ENCODE data around the gene NHLRC1.

NHLRC1 gene

GRCh38 chr6:18138906-18139305, 16.4 kb upstream of the NHLRC1 start:
- DNase-seq: no peak

GRCh38 chr6:18136260-18136659, 13.8 kb upstream of the NHLRC1 start:
- DNase-seq: no peak

GRCh38 chr6:18135171-18135570, 12.7 kb upstream of the NHLRC1 start:
- DNase-seq: no peak

- no peak for DNase-seq
Observed at GRCh38 chr6:18132346-18132745, 9.9 kb upstream of the NHLRC1 start.

GRCh38 chr6:18126121-18126520, 3.6 kb upstream of the NHLRC1 start:
- DNase-seq: no peak

GRCh38 chr6:18121580-18122127, 823 bp downstream of the NHLRC1 start:
- peak in 1 of 5 experiments; percentile 8 for DNase-seq

- no peak for DNase-seq
Observed at GRCh38 chr6:18119236-18119635, 3.2 kb downstream of the NHLRC1 start.

GRCh38 chr6:18118330-18118729, 4.1 kb downstream of the NHLRC1 start:
- no peak for DNase-seq

GRCh38 chr6:18117136-18117535, 5.3 kb downstream of the NHLRC1 start:
- no peak for DNase-seq

- peak in 1 of 5 experiments; percentile 70 for DNase-seq
Observed at GRCh38 chr6:18115356-18115755, 7.1 kb downstream of the NHLRC1 start.

GRCh38 chr6:18110162-18110561, 12.3 kb downstream of the NHLRC1 start:
- DNase-seq: no peak

GRCh38 chr6:18107061-18107460, 15.4 kb downstream of the NHLRC1 start:
- DNase-seq: no peak

- no peak for DNase-seq
Observed at GRCh38 chr6:18102783-18103509, 19.5 kb downstream of the NHLRC1 start.

- no peak for DNase-seq
Observed at GRCh38 chr6:18101873-18102272, 20.6 kb downstream of the NHLRC1 start.

- DNase-seq: no peak
Observed at GRCh38 chr6:18101271-18101670, 21.2 kb downstream of the NHLRC1 start.

GRCh38 chr6:18100296-18100695, 22.2 kb downstream of the NHLRC1 start:
- DNase-seq: no peak

GRCh38 chr6:18099511-18099910, 23.0 kb downstream of the NHLRC1 start:
- DNase-seq: no peak

GRCh38 chr6:18096423-18096822, 26.1 kb downstream of the NHLRC1 start:
- no peak for DNase-seq

GRCh38 chr6:18091382-18091781, 31.1 kb downstream of the NHLRC1 start:
- no peak for DNase-seq

- no peak for DNase-seq
Observed at GRCh38 chr6:18090349-18090786, 32.1 kb downstream of the NHLRC1 start.

- DNase-seq: no peak
Observed at GRCh38 chr6:18088419-18089296, 33.8 kb downstream of the NHLRC1 start.

- no peak for DNase-seq
Observed at GRCh38 chr6:18087396-18088165, 34.9 kb downstream of the NHLRC1 start.

Measured in T-helper 2 cell (primary cell).